HepG2 (cell line): ENCODE results near the gene RANBP3. TPM values are rescaled to one million over a fixed set of nuclear protein-coding genes. Genes with fewer than 3 reads are reported as not detected.
A peak's percentile ranks its signal among the peaks of the same experiment; 100 is the strongest.

Source experiments
- ATAC-seq: fragments of 200-7000 bp; cut with Tn5 transposase; 3 replicates; pipeline ENCODE4 v1.9.1; 2020; ENCODE audit warnings: mild to moderate bottlenecking, moderate library complexity
- BruUV-seq: library from RNA; stranded (reverse); fragments of 400-500 nt; replicated peaks from 2 replicates; lab custom pipeline; 2021; lab: Mats Ljungman, UMichigan
- CTCF ChIA-PET: fragments of 300-600 bp; formaldehyde crosslinking; extraction: SDS; loops from one replicate; lab custom pipeline; 2021; ENCODE audit warnings: low total read pairs, inconsistent platforms, low intra/inter-chr PET ratio; lab: Yijun Ruan, JAX
- POLR2A ChIA-PET: fragments of 350-600 bp; sonication (Branson Sonifier 250); formaldehyde crosslinking; loops from one replicate; lab custom pipeline; 2020; ENCODE audit warnings: antibody characterized with exemption, inconsistent platforms; lab: Yijun Ruan, JAX
- DNase-seq: peaks from one replicate; pipeline ENCODE4 v3.0.0-alpha.2; 2015; ENCODE audit warnings: low spot score
- FAIRE-seq: peaks from 3 replicates; lab custom pipeline; 2011; peaks lifted over from hg19 to GRCh38; lab: Jason Lieb, UNC
- H2AFZ ChIP-seq: one replicate; pipeline ENCODE4 v1.6.1; 2011; ENCODE audit warnings: low read length, inconsistent platforms
- H3K27ac ChIP-seq: fragments of 300-600 bp; 3 replicates; pipeline ENCODE4 v1.8.0; 2011; ENCODE audit warnings: mixed run types, mild to moderate bottlenecking, mixed read lengths, low read length, inconsistent platforms; ENCODE audit not compliant: insufficient read depth; ENCODE audit errors: extremely low read length
- H3K27me3 ChIP-seq, 2 experiments: fragments of 200-600 bp in 1 of 2; 2 replicates in 1 of 2; 3 replicates in 1 of 2; pipeline versions ENCODE4 v1.6.0 to v1.8.0; 2011; ENCODE audit warnings: low read length in 2 of 2, mild to moderate bottlenecking in 2 of 2, moderate library complexity in 2 of 2, inconsistent platforms in 1 of 2; ENCODE audit not compliant: insufficient read depth in 2 of 2, control insufficient read depth in 1 of 2
- H3K36me3 ChIP-seq, 2 experiments: fragments of 200-600 bp in 1 of 2; replicated peaks in 1 of 2; 2 replicates in 1 of 2; 3 replicates in 1 of 2; pipeline versions ENCODE4 v1.5.1 to v1.8.0; 2011; ENCODE audit warnings: low read length in 2 of 2, inconsistent platforms in 1 of 2; ENCODE audit not compliant: insufficient read depth in 2 of 2, control insufficient read depth in 1 of 2
- H3K4me1 ChIP-seq: 2 replicates; pipeline ENCODE4 v1.5.1; 2012; ENCODE audit warnings: low read length, inconsistent platforms; ENCODE audit not compliant: insufficient read depth
- H3K4me2 ChIP-seq: 2 replicates; pipeline ENCODE4 v1.6.0; 2011; ENCODE audit warnings: low read depth, low read length, inconsistent platforms
- H3K4me3 ChIP-seq, 3 experiments: fragments of 200-600 bp in 1 of 3; sonication (generic), shearing (Covaris generic) in 1 of 3; replicated peaks in 1 of 3; 2 replicates each; pipeline ENCODE4 v1.5.1; 2011 to 2016; ENCODE audit warnings: low read length in 3 of 3, inconsistent platforms in 2 of 3, low read depth in 2 of 3, mild to moderate bottlenecking in 2 of 3, control low read depth in 1 of 3, mixed read lengths in 1 of 3; ENCODE audit not compliant: insufficient read depth in 1 of 3
- H3K79me2 ChIP-seq: one replicate; pipeline ENCODE4 v1.6.1; 2011; ENCODE audit warnings: low read length, inconsistent platforms; ENCODE audit not compliant: insufficient read depth
- H3K9ac ChIP-seq: 2 replicates; pipeline ENCODE4 v1.6.0; 2011; ENCODE audit warnings: mild to moderate bottlenecking, low read depth, low read length, inconsistent platforms; ENCODE audit not compliant: insufficient read depth
- H3K9me3 ChIP-seq: 2 replicates; pipeline ENCODE4 v1.5.1; 2012; ENCODE audit warnings: mild to moderate bottlenecking, low read length
- H4K20me1 ChIP-seq: 2 replicates; pipeline ENCODE4 v1.6.0; 2011; ENCODE audit warnings: inconsistent platforms, mild to moderate bottlenecking, low read length, moderate library complexity; ENCODE audit not compliant: insufficient read depth
- AGO1 ChIP-seq: fragments of 200-400 bp; formaldehyde crosslinking; IDR thresholded peaks from 2 replicates; pipeline ENCODE4 v1.6.1; 2017; ENCODE audit warnings: mild to moderate bottlenecking, low read depth, low read length, moderate library complexity; ENCODE audit not compliant: poor library complexity, severe bottlenecking
- PHF20 ChIP-seq: sonication (generic); formaldehyde crosslinking; IDR thresholded peaks from 2 replicates; pipeline ENCODE4 v1.5.0; 2020; ENCODE audit warnings: mild to moderate bottlenecking, missing genetic modification reagents
- RBM39 ChIP-seq: fragments of 200-400 bp; formaldehyde crosslinking; IDR thresholded peaks from one replicate; pipeline ENCODE4 v1.6.1; 2018; ENCODE audit warnings: antibody characterized with exemption, mild to moderate bottlenecking, low read depth, low read length; ENCODE audit not compliant: poor library complexity, severe bottlenecking
- SAP130 ChIP-seq: IDR thresholded peaks from 2 replicates; pipeline ENCODE4 v1.6.1; 2016; ENCODE audit warnings: low read depth
- SSRP1 ChIP-seq: IDR thresholded peaks from 2 replicates; pipeline ENCODE4 v1.6.1; 2016; ENCODE audit warnings: control low read depth
- ZC3H13 ChIP-seq: sonication (generic); formaldehyde crosslinking; IDR thresholded peaks from 2 replicates; pipeline ENCODE4 v1.8.1; 2023; ENCODE audit warnings: mild to moderate bottlenecking, missing genetic modification reagents, moderate library complexity
- ZNF24 ChIP-seq: fragments of 450-650 bp; IDR thresholded peaks from 2 replicates; pipeline ENCODE4 v1.6.1; 2017; ENCODE audit warnings: antibody characterized with exemption, mild to moderate bottlenecking
- ZNF687 ChIP-seq: sonication (generic); formaldehyde crosslinking; IDR thresholded peaks from 2 replicates; pipeline ENCODE4 v1.5.1; 2020; ENCODE audit warnings: mild to moderate bottlenecking, missing genetic modification reagents, moderate library complexity
- ZSCAN29 ChIP-seq: sonication (generic); formaldehyde crosslinking; conservative IDR thresholded peaks from 2 replicates; pipeline ENCODE4 v1.4.0; 2020; ENCODE audit warnings: mild to moderate bottlenecking, missing genetic modification reagents
- WGBS: methylation state at CpG from one replicate; pipeline ENCODE4 v1.1.6; 2017; ENCODE audit warnings: low lambda C conversion rate; 5-methylcytosine and 5-hydroxymethylcytosine counted together
- in situ Hi-C: cut with HindIII; loops from 2 replicates; pipeline ENCODE4 v1.10.0; 2017; ENCODE audit warnings: low pct_unique_long_range_greater_than_20kb; ENCODE audit not compliant: extremely low pct_ligation_motif_present
- intact Hi-C: fragments of 100-400 bp; cut with micrococcal nuclease; formaldehyde crosslinking; loops from one replicate; pipeline ENCODE4 v1.10.0; 2022; ENCODE audit not compliant: unreplicated experiment
- polyA plus RNA-seq, 8 experiments: library from polyadenylated mRNA; depleted of rRNA in 3 of 8; stranded (reverse) in 7 of 8; unstranded in 1 of 8; fragments of >200 nt; fragmentation: Illumina TruSeq in 4 of 8; extraction: Trizol in 4 of 8; gene quantifications; 2 replicates each; pipeline versions ENCODE4 v1.2.1 to v1.2.3, GENCODE V29; 2011 to 2016; ENCODE audit warnings: low read depth in 4 of 8, missing spikeins in 1 of 8, mixed read lengths in 1 of 8; ENCODE audit not compliant: insufficient read depth in 1 of 8
- total RNA-seq, 5 experiments: library from RNA; depleted of rRNA; stranded (reverse); fragments of >200 nt; fragmentation: Illumina TruSeq; extraction: Trizol; gene quantifications; 2 replicates each; pipeline ENCODE4 v1.2.3, GENCODE V29; 2016; ENCODE audit warnings: low read depth in 1 of 5
- TF ChIP-seq, protein P1 (sequence below): sonication (generic); formaldehyde crosslinking; IDR thresholded peaks from 2 replicates; pipeline ENCODE4 v1.4.0; 2020; ENCODE audit warnings: missing genetic modification reagents, borderline replicate concordance

RANBP3 gene
- total and polyA plus RNA-seq, 2 of the 13 experiments (the other 11 are each of a cell fraction or from before 2014, with no cell fraction given): 39.5 to 149 TPM

GRCh38 chr19:5890099-5890498 lies 87.8 kb downstream of the RANBP3 start:
- ChIA-PET POLR2A (interaction anchor here (0.8 to 3.3 kb wide), 4 partner anchors 14 to 62 kb away, joined by 3 to 22 read pairs (median 5); partner anchors contain the start of gene NDUFA11), CTCF (interaction anchor here (3.9 kb wide), 1 partner anchor 85 kb away, joined by 71 read pairs; the partner anchor contains the start of gene NRTN)
- no peak overlapping the region for H3K4me2 ChIP-seq
- H2AFZ ChIP-seq: no peak overlapping the region
- no peaks in the 10 kb centered on the region for H3K9me3 ChIP-seq
- H3K27ac ChIP-seq: no peak overlapping the region
- no peak overlapping the region for H3K4me3 ChIP-seq
- DNase-seq: no peak
- H3K36me3 ChIP-seq: peaks cover 0 to 6% of the 10 kb centered on the region in 2 experiments; a peak in 1 of 5 replicates
- H4K20me1 ChIP-seq: no peaks in the 10 kb centered on the region
- peaks cover 56% of the 10 kb centered on the region for H3K4me1 ChIP-seq
- intact Hi-C loops: loop anchor here (2.0 kb wide), 1 partner anchor 19 kb away; the partner anchor contains the start of gene FUT5
- BruUV-seq: no TSS peak
- 77% methylated on average over 7 of the region's 10 CpGs for WGBS
- ATAC-seq: no peak; the same call in 2 of the 3 replicates
- H3K79me2 ChIP-seq: no peaks in the 10 kb centered on the region
- in situ Hi-C loops: loop anchor here (5.0 kb wide), 2 partner anchors 53 to 83 kb away; partner anchors contain the start of genes FUT6 and NRTN
- FAIRE-seq: no peak
- TF ChIP-seq AGO1 (peak; percentile 31), RBM39 (no peak)
- H3K9ac ChIP-seq: no peak overlapping the region
- H3K27me3 ChIP-seq: no peaks in the 10 kb centered on the region

DNA sequence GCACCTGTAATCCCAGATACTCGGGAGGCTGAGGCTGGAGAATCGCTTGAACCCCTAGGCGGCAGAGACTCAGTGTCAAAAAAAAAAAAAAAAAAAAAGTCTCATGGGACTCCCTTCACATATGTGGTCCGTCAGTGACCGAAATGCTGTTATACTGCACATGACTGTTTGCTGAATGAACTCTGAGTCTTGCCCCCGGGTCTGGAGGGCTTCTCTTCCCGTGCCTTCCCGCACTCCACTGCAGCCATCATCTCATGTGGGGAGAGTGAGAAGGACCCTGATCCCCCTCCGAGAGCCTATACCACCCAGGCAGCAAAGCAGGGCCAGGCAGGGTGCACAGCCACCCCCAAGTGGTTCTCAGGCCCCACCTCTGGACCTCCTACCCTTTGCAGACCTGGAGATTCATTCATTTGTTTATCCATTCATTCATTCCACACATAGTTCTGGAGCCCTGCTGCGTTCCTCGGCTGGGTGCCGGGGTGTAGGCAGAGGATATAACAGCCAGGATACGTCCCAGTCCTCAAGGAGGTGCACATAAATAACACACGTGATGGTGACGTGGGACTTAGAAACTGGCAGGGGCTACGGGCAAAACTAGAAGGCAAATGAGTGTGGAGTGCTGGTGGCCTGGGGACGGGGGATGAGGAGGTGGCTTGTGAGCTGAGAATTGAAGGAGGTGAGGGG lies 88.5 kb downstream of the RANBP3 start:
- Histone ChIP-seq H3K79me2 (no peaks in the 10 kb centered on the region), H3K27ac (no peak overlapping the region), H3K27me3 (no peaks in the 10 kb centered on the region), H3K9me3 (no peaks in the 10 kb centered on the region), H3K36me3 (no peaks in the 10 kb centered on the region), H2AFZ (no peak overlapping the region), H4K20me1 (no peaks in the 10 kb centered on the region), H3K9ac (no peak overlapping the region), H3K4me1 (peaks cover 57% of the 10 kb centered on the region), H3K4me2 (peak overlapping the region; percentile 59), H3K4me3 (0 out of 6 replicates have a peak overlapping the region, but pooled peaks of 1 of the 3 experiments have one; percentile 1)
- TF ChIP-seq, protein P1, sequence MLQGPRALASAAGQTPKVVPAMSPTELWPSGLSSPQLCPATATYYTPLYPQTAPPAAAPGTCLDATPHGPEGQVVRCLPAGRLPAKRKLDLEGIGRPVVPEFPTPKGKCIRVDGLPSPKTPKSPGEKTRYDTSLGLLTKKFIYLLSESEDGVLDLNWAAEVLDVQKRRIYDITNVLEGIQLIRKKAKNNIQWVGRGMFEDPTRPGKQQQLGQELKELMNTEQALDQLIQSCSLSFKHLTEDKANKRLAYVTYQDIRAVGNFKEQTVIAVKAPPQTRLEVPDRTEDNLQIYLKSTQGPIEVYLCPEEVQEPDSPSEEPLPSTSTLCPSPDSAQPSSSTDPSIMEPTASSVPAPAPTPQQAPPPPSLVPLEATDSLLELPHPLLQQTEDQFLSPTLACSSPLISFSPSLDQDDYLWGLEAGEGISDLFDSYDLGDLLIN (CRISPR knock-in tag): no peak
- TF ChIP-seq PHF20: no peak
- TF ChIP-seq SSRP1 (CRISPR knock-in tag): no peak
- TF ChIP-seq ZC3H13 (CRISPR knock-in tag): 0 out of 2 replicates have a peak, but pooled peaks have one; percentile 21
- TF ChIP-seq SAP130 (CRISPR knock-in tag): 0 out of 2 replicates have a peak, but pooled peaks have one; percentile 14
- TF ChIP-seq ZSCAN29: no peak
- TF ChIP-seq ZNF24: peak; percentile 87
- peak; percentile 20 for TF ChIP-seq ZNF687 (CRISPR knock-in tag)
- FAIRE-seq (no peak), ATAC-seq (no peak; the same call in 2 of the 3 replicates), DNase-seq (no peak)
- ChIA-PET CTCF (interaction anchor here (1.0 kb wide), 1 partner anchor 86 kb away, joined by 3 read pairs; no protein-coding TSS in a partner anchor), POLR2A (interaction anchor here (2.6 to 3.3 kb wide), 2 partner anchors 14 to 62 kb away, joined by 7 to 22 read pairs; partner anchors contain the start of gene NDUFA11)
- intact Hi-C loops (no loop called here), in situ Hi-C loops (no loop called here)
- BruUV-seq: no TSS peak
- WGBS: 49% methylated on average over 17 of the region's 17 CpGs
